Colonic mucosa (tissue), 4 donors: ENCODE results near the gene ZMAT1. TPM values are rescaled to one million over a fixed set of nuclear protein-coding genes. Genes with fewer than 3 reads are reported as not detected.

Source experiments
- DNase-seq: peaks from one replicate; pipeline ENCODE4 v3.0.0-alpha.2; 2020
- H3K27ac ChIP-seq: fragments of 200-600 bp; one replicate; pipeline ENCODE4 v1.8.0; 2021
- H3K27me3 ChIP-seq: fragments of 200-600 bp; one replicate; pipeline ENCODE4 v1.8.0; 2021
- H3K36me3 ChIP-seq: fragments of 200-600 bp; one replicate; pipeline ENCODE4 v1.8.0; 2021
- H3K4me1 ChIP-seq: fragments of 200-600 bp; one replicate; pipeline ENCODE4 v1.8.0; 2021; ENCODE audit warnings: mild to moderate bottlenecking
- H3K4me3 ChIP-seq: fragments of 200-600 bp; one replicate; pipeline ENCODE4 v1.8.0; 2021
- H3K9ac ChIP-seq, 2 donors: one replicate each; pipeline ENCODE4 v1.7.0; 2013; ENCODE audit warnings: control low read depth in 2 of 2, low read depth in 2 of 2, low read length in 2 of 2
- H3K9me3 ChIP-seq: fragments of 200-600 bp; one replicate; pipeline ENCODE4 v1.8.0; 2021
- intact Hi-C: fragments of 100-400 bp; cut with DNase I; formaldehyde crosslinking; loops from one replicate; pipeline ENCODE4 v1.14.1; 2022
- total RNA-seq, 2 donors: library from RNA; stranded (reverse); fragmentation: NEBNext Ultra II Directional in 1 of 2; extraction: Animal tissue kit (Norgen Biotek cat#: 25700) in 1 of 2; gene quantifications; one replicate each; pipeline ENCODE4 v1.2.1, GENCODE V29; 2021
- TF ChIP-seq, protein P1 (sequence below): fragments of 200-600 bp; IDR thresholded peaks from one replicate; pipeline ENCODE4 v1.8.0; 2022; ENCODE audit warnings: antibody characterized with exemption, mild to moderate bottlenecking
- donor health status: healthy.
- donor health status: DM: no; HTN: no; CAD: no.
- donor health status: DM: no; HTN: no; CAD: no.

The ZMAT1 gene
- total RNA-seq, 2 donors from 2014 or later, result 1.2 to 1.6 TPM

DNA sequence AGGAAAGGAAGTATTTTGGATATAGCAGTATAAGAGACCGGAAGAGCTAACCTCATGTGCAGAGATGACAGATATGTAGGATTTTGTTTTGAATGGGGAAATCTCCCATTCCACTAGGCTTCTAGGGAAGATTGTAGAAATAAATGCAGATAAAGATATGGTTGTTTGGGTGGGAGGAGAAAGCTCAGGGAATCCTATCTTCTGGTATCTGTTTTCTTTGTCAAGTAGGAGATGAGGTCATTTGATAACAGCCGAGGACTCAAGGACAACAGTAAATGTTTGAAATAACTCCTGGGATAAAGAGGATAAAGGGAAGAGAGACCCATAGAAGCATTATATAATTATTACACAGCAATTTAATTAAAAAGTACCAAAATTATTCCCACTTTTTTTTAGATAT, 24.7 kb upstream of the ZMAT1 start:
- H3K27me3 ChIP-seq, result no peaks in the 10 kb centered on the region
- no peak overlapping the region for H3K27ac ChIP-seq
- DNase-seq, result no peak
- no peaks in the 10 kb centered on the region for H3K9me3 ChIP-seq
- no peaks in the 10 kb centered on the region for H3K36me3 ChIP-seq
- TF ChIP-seq, protein P1, sequence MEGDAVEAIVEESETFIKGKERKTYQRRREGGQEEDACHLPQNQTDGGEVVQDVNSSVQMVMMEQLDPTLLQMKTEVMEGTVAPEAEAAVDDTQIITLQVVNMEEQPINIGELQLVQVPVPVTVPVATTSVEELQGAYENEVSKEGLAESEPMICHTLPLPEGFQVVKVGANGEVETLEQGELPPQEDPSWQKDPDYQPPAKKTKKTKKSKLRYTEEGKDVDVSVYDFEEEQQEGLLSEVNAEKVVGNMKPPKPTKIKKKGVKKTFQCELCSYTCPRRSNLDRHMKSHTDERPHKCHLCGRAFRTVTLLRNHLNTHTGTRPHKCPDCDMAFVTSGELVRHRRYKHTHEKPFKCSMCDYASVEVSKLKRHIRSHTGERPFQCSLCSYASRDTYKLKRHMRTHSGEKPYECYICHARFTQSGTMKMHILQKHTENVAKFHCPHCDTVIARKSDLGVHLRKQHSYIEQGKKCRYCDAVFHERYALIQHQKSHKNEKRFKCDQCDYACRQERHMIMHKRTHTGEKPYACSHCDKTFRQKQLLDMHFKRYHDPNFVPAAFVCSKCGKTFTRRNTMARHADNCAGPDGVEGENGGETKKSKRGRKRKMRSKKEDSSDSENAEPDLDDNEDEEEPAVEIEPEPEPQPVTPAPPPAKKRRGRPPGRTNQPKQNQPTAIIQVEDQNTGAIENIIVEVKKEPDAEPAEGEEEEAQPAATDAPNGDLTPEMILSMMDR, result no peak
- H3K9ac ChIP-seq, result no peak overlapping the region
- H3K4me3 ChIP-seq, result no peak overlapping the region
- intact Hi-C loops, result no loop called here
- no peaks in the 10 kb centered on the region for H3K4me1 ChIP-seq

DNA sequence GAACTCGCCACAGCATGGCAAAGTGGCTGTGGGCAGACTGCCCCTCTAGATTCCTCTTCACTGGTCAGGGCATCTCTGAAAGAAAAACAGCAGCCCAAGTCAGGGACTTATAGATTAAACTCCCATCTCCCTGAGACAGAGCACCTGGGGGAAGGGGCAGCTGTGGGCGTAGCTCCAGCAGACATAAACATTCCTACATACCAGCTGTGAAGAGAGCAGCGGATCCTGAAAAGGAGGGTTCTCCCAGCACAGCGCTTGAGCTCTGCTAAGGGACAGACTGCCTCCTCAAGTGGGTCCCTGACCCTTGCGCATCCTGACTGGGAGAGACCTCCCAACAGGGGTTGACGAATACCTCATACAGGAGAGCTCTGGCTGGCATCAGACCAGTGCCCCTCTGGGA, 18.8 kb upstream of the ZMAT1 start:
- Histone ChIP-seq H3K27ac (no peak overlapping the region), H3K4me3 (no peak overlapping the region), H3K9me3 (no peaks in the 10 kb centered on the region), H3K4me1 (no peaks in the 10 kb centered on the region), H3K36me3 (no peaks in the 10 kb centered on the region), H3K27me3 (no peaks in the 10 kb centered on the region), H3K9ac (no peak overlapping the region)
- TF ChIP-seq, protein P1, result no peak
- no peak for DNase-seq
- intact Hi-C loops, result no loop called here

DNA sequence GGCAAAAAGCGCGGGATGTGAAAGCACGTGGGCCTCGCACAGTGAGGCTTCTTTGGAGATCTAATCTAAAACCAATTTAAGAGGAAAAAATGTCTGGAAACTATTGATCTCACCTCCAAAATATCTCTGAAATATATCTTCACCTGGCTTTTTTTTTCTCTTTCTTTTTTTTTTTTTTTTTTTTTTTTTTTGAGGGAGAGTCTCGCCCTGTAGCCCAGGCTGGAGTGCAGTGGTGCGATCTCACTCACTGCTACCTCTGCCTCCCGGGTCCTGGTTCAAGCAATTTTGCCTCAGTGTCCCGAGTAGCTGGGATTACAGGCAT, 383 bp upstream of the ZMAT1 start:
- intact Hi-C loops, result no loop called here
- TF ChIP-seq, protein P1, result no peak
- no peaks in the 10 kb centered on the region for H3K36me3 ChIP-seq
- H3K4me1 ChIP-seq, result no peaks in the 10 kb centered on the region
- peak overlapping the region; percentile 46 for H3K4me3 ChIP-seq
- H3K27me3 ChIP-seq, result no peaks in the 10 kb centered on the region
- no peak overlapping the region for H3K9ac ChIP-seq
- no peaks in the 10 kb centered on the region for H3K9me3 ChIP-seq
- DNase-seq, result no peak
- H3K27ac ChIP-seq, result peak overlapping the region; percentile 80

DNA sequence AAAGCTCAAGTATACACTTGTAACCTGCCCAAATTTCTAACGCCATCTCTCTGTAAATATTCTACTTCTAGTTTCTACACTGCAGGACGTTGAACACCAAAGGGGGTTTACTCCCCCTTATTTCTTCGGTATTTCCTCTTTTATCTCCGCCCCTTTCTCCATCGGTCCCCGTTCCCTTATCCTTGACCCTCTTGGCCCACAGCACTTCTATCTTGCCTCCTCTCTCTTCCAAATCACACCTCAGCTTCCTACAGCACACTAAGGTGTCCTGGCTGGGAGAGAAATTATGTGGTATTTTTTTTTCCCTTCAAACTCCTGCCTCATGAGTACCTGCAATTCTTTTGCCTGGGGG, 715 bp downstream of the ZMAT1 start:
- no peaks in the 10 kb centered on the region for H3K9me3 ChIP-seq
- intact Hi-C loops, result no loop called here
- no peaks in the 10 kb centered on the region for H3K4me1 ChIP-seq
- H3K9ac ChIP-seq, result no peak overlapping the region
- peak overlapping the region; percentile 46 for H3K4me3 ChIP-seq
- H3K27me3 ChIP-seq, result no peaks in the 10 kb centered on the region
- H3K36me3 ChIP-seq, result no peaks in the 10 kb centered on the region
- DNase-seq, result no peak
- TF ChIP-seq, protein P1, result no peak
- peak overlapping the region; percentile 80 for H3K27ac ChIP-seq

DNA sequence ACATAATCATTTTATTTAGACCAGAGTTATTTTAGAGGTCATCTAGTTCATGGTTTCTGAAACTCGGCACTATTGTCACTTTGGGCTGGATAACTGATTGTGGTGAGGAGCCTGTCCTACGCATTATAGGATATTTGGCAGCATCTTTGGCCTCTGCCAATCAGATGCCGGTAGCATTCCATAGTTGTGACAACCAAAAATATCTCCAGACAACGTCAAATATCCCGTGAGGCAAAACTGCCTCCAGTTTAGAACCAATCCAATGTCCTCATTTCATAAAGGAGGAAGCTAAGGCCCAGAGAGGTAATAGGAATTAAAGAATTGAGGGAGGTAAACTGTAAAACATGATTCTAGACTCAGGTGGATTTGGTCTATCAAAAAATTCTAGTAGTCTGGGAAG, 6.1 kb downstream of the ZMAT1 start:
- TF ChIP-seq, protein P1, result no peak
- intact Hi-C loops, result no loop called here
- no peak for DNase-seq

DNA sequence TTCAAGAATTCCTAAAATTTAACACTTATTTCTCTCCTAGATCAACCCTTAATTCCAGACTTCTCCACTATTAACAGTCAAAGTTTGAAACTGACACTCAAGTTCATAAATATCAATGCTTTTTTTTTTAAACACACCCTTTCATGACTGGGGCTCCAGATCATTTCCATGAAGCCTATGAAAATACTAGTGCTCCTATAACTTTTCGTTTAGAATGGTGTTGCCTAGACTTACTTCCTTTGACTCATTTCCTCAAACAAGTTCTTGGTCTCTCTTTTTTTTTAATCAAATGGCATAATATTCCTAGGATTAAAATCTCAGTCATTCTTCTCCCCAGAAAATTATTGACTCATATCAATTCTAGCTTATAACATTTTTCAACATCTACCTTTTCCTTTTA, 13.1 kb downstream of the ZMAT1 start:
- intact Hi-C loops, result no loop called here
- no peaks in the 10 kb centered on the region for H3K36me3 ChIP-seq
- no peak overlapping the region for H3K4me3 ChIP-seq
- no peak for DNase-seq
- H3K9me3 ChIP-seq, result no peaks in the 10 kb centered on the region
- no peaks in the 10 kb centered on the region for H3K4me1 ChIP-seq
- no peaks in the 10 kb centered on the region for H3K27me3 ChIP-seq
- TF ChIP-seq, protein P1, result no peak
- H3K27ac ChIP-seq, result no peak overlapping the region
- H3K9ac ChIP-seq, result no peak overlapping the region

More for the DNA sequence above, 6.1 kb downstream of the ZMAT1 start:
- Histone ChIP-seq H3K36me3 (no peaks in the 10 kb centered on the region), H3K27ac (no peak overlapping the region), H3K9me3 (no peaks in the 10 kb centered on the region), H3K4me1 (no peaks in the 10 kb centered on the region), H3K27me3 (no peaks in the 10 kb centered on the region), H3K4me3 (no peak overlapping the region), H3K9ac (no peak overlapping the region)
